HG03378 (cell line): ENCODE measurements around the gene FAT1.

Experiments used
- ATAC-seq: cut with Tn5 transposase; IDR thresholded peaks from one replicate; pipeline ENCODE4 v1.9.1; 2021; ENCODE audit warnings: mild to moderate bottlenecking, moderate library complexity; ENCODE audit not compliant: unreplicated experiment

The FAT1 gene

DNA sequence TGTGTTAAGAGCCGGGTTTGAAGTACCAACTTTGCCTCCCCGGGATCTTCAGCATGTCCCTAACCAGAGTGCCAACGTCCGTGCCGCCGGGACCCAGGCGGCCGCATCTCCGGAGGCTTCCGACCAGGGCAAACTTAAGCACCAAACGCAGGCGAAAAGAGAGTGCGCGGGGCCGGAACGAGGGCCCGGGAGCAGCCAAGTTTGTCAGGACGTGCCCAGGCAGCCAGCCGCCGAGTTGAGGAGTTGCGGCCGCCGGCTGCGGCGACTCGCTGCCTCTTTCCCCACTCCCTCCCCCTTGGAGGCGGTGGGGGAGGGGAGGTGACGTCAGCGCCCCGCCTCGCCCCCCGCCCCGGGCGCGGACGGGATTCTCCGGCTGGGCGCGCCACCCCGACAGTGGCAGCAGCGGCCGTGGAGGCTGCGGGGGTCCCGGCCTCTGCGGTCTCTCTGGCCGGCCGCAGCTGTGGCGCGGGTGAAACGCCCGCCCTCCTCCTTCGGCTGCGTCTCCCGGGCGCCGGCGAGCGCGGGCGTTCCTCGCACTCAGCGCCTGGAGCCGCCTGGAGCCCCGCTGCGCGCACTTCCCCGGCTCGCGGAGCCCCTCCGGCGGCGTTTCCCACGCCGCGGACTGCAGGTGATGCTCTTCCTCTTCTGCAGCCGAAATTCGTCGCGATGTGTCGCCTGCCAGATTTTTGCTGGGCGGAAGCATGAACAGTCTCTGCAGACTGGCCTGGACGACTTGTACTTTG lies 2.9 kb upstream of the FAT1 start:
- no peak for ATAC-seq

DNA sequence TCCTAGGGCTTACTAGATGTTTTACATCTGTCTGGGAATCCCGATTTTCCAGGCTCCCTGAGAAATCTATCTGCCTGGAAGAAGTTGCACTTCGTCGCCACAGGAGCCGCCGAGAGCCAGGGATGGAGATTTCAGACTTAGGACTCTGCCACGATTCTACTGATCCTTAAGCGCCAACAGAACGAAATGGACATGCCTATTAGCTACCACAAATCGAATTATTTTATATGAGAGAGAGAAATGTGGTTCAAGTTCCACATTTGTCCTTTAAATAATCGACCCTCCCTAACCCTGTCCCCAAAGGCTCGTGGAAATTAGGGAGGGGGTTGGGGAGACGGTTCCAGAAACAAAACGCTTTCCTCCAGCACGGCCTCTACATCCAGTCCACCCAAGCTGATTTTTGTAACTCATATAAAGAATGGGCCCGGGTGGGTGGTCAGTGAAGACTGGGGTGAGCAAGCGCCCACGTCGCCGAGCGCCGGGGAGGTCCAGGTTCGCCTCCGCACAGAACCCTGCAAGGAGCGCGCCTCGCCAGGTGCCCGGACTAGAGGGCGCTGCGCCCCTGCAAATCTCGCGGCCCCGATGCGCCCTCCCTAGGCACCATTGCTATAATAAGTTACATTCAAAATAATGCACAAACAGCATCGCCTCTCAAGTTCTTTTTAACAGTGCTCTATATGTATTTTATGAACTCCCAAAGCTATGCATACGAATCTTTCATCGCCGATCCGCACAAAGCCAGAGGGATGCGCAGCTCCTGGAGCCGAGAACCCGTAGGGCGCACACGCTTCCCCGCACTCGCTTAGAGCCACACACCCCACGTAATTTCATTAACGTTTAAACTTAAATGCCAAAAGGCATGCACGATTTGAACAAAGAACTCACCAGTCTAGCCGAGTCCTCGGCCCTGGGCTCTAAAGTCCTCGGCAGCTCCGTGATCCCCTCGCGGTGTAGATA lies 2.1 kb upstream of the FAT1 start:
- no peak for ATAC-seq

DNA sequence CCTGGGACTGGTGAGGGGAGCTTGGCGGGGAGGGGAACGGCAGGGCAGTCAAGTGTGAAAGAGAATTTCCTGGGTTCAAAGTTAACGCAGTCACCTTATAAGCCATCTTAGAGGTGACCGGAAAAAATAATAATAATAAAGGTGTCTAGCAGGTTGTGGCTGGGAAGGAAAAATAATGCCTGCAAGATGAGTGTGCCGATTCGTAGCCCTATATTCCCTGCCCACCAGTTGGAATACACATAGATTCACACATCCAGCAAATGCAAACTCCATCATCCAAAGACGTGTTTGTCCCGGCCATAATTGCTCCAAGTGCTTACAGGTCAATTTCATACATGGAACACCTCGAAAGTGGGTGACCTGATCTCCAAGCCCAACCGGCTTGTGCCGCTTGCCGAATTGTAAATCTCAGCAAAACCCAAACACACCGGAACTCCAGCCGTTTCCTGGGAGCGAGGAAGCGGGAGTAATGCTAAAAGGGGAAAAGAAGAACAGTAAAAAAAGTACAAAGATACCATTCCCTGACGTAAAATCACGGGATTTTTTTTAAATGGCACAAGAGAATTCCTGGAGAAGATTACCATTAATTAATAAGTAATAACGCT lies 1.3 kb upstream of the FAT1 start:
- no peak for ATAC-seq

DNA sequence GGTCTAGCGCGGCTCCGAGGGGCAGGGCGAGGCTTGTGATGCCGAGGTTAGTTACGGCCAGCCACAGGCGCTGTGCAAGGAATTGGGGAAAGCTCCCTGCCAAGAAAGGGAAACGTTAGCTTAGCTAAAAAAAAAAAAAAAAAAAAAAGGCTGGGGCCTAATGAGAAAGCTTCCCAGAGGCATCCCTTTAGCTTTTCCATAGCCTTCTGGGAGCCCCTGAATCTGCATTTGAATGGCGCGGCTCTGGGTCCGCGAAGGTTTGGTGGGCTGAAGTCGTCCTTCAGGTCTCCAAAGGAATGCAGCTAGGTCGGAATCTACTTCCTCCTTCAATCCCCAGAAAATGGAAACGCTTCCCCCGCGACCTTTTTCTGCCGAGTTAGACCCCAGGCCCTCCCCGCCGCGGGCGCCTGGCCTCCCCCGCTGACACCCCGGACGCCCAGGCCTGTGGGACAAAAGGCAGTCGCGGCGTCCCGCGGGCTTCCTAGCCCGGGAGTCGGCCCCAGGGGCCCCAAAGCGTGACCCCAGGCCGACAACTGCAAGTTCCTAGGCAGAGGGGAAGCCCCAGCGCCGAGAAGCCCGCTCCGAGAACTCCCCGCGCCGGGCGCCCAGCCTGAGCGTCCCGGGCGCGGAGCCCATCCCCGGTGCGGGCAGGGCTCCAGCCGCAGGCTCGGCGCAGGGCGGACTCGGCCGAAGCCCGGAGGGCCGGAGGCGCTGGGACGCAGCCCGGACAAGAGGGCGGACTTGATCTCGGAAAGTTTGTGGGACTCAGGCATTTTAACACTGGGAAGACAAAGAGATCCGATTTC lies 605 bp upstream of the FAT1 start:
- no peak for ATAC-seq

DNA sequence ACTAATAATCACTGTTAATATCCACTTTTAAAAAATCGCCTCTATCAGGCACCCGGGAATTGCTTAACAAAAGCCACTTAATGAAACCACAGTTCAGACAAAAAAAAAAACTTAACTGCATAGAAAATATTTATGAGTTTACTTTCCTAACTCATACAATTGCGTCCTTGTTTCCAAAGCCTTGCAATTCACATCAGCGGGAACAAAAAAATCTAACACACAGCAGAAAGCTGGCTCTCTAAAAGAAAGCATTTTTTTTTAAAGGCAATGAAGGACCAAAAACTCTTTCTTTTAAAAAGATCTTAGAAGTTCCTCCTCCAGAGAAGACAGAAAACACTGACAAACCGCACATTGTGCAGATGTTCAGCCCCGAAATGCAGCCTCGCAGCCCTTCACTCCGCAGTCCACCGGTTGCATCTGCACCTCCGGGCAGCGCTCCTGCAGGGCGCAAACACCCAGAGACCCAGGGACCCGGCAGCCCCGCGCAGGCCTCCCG lies 812 bp downstream of the FAT1 start:
- no peak for ATAC-seq

DNA sequence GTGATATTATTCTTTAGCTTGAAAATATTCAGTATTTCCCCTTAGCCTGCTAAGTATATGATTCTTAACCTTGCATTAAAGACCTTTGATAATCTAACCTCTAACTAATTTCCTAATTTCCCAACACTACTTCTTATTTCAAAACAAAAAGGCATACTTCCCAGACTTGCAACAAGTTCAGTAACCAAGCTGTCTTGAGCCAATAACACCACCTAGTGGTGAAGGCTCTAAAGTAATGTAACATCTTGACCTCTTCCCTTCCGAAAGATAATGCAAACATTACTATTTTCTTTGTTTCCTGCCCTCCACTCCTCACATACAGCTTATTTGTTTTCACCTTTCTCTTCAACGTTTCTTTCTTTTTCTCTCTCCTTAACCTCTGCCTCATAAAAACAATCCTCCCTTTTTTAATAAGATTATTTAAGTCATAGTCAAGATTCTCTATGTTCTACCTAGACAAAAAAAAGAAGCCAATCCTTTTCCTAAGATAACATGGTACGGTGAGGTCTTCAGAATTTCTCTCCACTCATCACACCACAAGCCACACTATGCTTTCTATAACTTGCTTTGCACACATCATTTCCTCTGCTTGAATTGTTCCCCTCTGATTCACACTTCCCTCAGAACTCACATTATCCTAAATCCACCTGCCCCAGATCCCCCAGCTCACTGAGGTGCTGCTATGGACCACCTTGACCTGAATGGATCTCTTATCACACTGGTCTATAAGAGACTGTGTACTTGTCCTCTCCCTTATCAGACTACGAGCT lies 3.5 kb downstream of the FAT1 start:
- no peak for ATAC-seq

DNA sequence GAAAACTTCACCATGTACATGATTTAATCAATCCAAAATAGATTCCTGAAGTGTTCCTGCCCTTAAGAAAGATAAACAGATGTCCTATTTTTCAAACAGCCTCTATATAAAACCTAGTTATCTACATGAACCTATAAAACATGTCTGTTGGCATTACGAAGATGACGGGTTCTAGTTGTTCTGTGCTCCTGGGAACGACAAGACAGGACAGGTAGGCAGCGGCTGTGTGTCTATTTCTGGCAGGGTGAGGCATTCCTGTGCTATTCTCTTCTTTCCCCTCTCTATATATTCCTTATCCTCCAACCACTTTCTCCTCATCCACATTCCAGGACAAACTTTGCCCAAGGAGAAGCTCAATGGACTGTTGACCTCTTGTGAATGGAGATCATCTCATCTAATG lies 6.1 kb downstream of the FAT1 start:
- ATAC-seq, result no peak

DNA sequence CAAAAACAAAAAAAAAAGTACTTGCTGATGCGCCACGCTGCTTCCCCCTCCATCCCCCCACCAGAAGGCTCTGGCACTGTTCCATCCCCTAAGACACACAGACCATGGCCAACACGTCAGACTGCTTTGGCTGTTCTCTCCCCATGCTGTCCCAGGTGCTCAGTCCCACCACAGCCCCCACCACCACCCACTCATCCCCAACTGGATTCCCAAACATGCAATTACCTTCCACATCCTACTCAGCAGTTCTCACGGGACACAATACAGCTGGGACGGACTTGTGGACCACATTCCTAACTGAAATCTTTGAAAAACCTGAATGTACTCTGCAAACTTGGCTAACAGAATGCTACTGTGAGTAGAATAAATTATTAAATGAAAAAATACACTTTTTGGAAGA lies 8.6 kb downstream of the FAT1 start:
- ATAC-seq, result no peak

DNA sequence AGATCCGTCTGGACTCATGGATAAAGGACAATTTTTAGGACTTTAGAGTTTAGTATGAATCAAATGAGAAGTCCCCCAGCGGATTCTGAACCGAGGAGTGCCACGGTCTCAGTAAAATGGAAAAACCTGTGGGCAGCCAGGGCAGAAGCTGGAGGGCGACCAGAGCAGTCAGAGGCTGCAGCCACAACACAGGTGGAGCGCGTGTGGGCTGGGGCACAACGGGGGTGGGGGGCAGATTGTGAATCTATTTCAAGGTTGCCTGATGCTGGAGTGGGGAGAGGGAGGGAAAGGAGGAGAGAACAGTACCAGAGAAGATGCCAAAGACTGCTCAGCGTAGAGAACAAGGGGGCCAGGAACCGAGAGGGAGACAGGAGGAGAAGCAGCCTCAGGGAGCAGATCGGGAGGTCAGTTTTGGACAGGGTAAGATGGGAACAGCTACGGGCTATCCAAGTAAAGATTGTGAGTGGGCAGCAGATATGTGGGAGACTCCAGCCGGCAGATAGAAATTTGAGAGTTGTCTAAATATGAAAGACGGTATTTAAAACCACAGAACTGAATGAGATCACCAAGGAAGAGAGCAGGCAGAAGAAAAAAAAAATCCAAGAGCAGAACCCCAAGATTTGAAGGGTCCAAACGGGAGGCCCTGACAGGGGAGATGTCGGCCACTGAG lies 9.5 kb downstream of the FAT1 start:
- ATAC-seq, result no peak

DNA sequence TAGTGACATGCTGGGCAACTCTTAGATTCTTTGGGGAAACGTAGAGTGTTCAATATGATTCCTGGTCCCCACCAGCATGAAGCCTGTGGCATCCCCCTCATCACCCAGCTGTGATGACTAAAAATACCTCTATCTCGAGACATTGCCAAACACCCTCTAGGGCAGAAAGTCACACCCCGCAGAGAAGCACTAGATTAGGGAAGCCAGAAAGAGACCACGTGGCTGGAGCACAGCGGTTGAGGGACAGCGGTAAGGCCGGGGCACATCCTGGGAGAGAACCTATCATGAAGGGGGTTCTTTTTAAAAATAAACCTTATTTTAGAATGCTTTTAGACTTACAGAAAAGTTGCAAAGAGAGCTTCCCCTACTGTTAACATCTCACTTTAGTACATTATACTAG lies 11.0 kb downstream of the FAT1 start:
- no peak for ATAC-seq

DNA sequence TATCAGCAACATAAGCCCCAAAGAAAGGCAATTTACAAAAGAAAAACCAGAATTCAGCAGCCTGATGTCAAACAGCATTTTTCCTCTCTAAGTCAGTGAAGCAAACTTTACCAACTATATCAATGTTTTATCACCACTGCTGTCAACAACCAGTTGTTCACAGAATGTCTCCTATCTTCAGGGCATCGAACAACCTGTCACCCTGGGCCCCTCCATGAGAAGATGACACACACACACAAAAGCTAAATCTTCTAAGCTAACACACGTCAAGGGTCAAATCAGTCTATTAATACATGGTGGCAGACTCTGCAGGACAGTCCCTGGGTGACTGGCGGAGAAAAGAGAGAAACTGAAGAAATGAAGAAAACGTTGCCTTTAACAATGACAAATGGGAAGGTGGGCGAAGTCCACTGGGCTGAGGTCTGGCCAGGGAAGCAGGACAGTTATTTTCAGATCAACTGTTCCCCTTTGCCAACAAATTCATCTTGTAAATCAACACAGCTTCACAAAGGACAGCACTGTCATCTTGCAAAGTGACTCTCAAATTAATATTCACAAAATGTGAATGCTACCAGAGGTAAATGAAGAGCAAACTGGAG lies 13.0 kb downstream of the FAT1 start:
- no peak for ATAC-seq

DNA sequence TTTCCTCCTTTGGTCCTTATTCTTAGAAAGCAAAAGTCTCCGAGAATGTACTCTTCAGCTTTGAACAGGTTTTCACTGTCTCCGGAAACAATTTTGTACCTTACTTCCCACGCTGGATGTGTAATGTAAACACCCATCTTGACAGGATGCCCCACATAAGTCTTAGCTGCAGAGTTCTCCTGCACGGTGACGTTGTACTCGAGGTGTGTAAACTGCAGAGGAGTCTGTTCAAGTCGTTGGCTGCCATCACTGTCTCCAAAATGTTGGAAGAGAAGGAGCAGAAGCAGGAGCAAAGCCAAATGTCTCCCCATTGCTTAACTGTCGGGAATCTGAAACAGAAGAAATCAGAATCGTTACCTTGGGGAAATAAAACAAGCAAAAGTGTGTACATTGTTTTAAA lies 14.1 kb downstream of the FAT1 start:
- no peak for ATAC-seq

DNA sequence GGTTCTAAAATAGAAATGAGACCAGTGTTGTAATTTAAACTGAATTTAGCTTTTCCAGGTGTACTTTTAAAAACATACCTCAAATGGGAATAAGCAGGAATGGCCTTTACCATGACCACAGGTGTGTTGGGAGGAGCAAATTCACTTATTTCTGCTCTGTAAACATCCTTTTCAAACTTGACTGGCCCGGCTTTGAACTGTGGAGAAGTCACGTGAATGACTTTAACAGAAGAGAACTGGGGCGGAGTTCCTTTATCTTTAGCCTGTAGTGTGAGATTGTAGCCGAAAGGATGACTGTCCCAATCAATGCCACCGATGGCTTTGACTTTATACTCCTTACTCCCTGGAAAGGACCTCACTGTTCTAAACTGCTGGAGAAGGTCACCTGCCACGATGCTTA lies 15.1 kb downstream of the FAT1 start:
- ATAC-seq, result no peak

DNA sequence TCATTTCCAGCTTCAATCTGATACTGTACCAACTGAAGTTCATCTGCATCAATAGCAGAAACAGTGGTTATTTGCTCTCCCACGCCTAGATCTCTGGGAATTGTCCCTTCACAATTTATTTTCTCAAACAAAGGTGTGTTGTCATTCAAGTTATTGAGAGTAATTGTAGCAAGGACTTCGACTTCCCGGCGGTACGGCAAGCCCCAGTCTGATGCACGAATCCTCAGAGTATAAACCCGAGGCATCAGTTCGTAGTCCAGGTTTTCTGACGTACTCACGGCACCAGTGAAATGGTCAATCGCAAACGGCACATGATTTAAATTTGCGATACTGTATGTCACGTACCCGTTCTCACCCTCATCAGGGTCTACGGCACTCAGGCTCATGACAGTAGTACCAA lies 15.7 kb downstream of the FAT1 start:
- no peak for ATAC-seq

DNA sequence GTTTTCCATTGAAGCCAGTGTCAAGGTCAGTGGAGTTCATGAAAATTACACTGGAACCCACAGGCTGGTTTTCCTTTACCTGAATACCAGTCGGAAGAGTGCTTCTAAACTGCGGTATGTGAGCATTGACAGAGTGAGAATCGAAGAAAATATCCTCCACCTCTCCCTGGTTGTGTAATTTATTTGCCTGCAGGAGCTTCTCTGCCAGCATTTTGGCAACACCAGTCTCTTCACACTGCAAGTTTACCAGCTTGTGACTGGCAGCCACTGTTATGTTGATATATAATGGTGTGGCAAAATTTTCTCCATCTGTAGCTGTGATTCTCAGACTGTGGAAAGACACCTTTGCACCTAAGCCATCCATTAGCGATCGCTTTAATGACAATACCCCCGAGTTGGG lies 16.1 kb downstream of the FAT1 start:
- no peak for ATAC-seq

DNA sequence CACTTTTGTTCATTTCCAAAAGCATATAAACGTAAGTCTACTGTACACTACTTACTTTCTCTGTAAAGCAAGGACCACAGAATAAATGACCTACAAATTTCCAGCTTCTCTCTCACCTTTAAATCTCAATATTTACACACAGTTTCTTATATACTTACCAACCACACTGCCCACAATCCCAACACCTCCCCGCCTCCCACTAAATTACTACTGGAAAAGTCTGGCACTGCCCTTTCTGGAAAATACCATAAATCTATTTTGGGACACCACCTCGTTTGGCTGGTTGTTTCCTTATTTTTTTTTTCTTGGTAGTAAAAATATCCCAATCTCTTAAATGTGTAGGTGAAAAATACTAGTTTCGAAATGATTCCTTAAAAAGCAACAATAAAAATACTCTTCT lies 19.6 kb downstream of the FAT1 start:
- ATAC-seq, result no peak

DNA sequence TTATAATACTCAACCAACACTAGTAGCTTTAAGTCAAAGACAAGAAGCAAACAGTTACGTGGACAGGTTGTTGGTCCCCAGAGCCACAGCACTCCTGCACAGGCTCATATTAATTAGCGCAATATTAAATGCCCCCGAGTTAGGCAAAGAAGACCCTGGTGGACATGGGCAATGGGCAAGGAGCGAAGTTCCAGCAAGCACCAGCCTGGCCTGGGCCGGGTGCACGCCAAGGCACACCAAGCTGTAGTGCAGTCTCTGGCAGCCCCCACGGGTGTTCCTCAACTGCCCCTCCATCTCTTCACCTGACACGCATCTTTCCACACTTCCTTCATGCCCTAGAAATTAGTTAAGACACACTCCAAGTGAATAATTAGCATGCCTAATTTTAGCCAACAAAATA lies 20.1 kb downstream of the FAT1 start:
- no peak for ATAC-seq

DNA sequence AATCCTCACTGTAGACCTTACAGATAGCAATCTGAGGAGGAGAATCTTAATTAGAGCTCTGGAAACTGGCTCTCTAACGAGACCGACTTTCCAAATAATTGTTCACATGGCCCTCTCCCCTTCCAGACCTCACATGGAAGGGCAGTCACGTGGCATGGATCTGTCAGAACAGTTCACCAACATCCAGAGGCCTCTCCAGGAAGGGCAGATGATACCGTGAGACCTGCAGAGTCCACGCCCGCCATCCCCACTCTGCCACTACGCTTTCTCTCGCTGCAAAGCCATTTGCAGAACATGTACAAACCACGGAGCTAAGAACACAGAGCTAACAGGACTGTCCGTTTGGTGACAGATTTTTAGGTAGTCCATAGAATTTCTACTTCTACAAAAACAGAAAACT lies 20.7 kb downstream of the FAT1 start:
- ATAC-seq, result no peak

DNA sequence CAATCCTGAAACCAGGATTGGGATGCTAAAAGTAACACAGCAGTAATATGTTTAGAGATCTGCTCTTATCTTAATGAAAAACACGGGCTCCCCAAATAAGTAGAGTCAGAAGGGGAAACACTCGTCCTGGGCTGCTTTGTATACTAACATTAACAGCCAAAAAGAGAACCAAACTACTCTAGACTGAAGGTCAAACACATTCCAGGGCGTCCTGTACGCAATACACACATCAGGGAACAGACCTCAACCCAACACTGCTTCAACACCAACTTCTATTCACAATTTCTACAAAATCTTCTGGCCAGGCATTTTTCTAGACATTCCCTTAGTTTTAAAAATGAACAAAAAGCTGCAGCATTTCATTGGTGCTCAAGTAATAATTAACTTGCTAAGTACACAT lies 21.4 kb downstream of the FAT1 start:
- ATAC-seq, result no peak
